GM13977 (cell line): ENCODE data around the gene ZNG1A.
"Not testable (repeated sequence)": the region's sequence is repeated elsewhere in the genome, so short reads cannot be mapped to it uniquely, and the experiment has no call there.

Experiments used
- DNase-seq: peaks from one replicate; pipeline ENCODE4 v3.0.0; 2012; ENCODE audit warnings: low spot score
- in situ Hi-C: fragments of 300-500 bp; cut with MboI; formaldehyde crosslinking; loops from one replicate; pipeline ENCODE4 v1.12.0; 2022; ENCODE audit warnings: low sequenced_read_pairs, low pct_unique_long_range_greater_than_20kb, mixed read lengths, inconsistent platforms; ENCODE audit not compliant: unreplicated experiment
- TF ChIP-seq, protein P1 (sequence below): IDR thresholded peaks from 2 replicates; pipeline ENCODE4 v1.5.1; 2012; ENCODE audit warnings: mild to moderate bottlenecking, control low read depth; ENCODE audit not compliant: insufficient read depth; ENCODE audit errors: extremely low read depth, missing control alignments

The ZNG1A gene

DNA sequence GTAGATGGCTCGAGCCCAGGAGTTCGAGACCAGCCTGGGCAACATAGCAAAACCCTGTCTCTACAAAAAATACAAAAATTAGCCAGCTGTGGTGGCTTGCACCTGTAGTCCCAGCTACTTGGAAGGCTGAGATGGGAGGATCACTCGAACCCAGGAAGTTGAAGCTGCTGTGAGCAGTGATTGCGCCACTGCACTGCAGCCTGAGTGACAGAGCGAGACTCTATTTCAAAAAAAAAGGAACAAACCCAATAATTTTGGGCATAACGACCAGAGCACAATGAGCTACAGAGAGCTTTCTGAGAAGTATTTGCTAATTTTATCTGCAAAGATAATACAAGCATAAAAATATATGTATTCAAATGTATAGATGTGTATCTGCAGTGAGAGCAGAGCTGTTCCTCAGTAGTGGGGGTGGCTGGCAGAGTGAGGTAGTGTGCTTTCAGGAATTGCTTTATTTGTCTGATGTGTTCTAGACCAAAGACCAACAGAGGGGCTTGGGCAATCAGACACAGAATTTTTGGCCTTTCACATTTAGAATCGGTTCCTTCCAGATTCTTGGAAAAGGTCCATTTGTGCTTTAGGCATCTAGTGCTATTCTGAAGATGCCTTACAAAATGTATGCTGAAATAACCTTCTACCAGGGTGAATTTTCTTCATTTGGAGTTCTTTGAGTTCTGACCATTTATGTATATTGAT is 41.0 kb upstream of the ZNG1A start:
- in situ Hi-C loops, result loop anchor here (10.0 kb wide), 1 partner anchor 55 kb away; no protein-coding TSS in a partner anchor
- TF ChIP-seq, protein P1, sequence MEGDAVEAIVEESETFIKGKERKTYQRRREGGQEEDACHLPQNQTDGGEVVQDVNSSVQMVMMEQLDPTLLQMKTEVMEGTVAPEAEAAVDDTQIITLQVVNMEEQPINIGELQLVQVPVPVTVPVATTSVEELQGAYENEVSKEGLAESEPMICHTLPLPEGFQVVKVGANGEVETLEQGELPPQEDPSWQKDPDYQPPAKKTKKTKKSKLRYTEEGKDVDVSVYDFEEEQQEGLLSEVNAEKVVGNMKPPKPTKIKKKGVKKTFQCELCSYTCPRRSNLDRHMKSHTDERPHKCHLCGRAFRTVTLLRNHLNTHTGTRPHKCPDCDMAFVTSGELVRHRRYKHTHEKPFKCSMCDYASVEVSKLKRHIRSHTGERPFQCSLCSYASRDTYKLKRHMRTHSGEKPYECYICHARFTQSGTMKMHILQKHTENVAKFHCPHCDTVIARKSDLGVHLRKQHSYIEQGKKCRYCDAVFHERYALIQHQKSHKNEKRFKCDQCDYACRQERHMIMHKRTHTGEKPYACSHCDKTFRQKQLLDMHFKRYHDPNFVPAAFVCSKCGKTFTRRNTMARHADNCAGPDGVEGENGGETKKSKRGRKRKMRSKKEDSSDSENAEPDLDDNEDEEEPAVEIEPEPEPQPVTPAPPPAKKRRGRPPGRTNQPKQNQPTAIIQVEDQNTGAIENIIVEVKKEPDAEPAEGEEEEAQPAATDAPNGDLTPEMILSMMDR, result no peak
- DNase-seq, result no peak

DNA sequence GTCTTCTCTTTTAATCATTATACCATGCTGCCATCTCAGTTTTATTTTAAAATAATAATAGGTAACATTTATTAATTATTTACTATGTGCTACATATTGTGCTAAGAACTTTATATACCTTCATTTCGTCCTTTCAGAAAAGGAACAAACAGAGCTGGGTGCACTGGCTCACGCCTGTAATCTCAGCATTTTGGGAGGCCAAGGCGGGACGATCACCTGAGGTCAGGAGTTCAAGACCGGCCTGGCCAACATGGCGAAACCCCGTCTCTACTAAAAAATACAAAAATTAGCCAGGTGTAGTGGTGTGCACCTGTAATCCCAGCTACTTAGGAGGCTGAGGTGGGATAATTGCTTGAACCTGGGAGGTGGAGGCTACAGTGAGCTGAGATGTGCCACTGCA is 40.2 kb upstream of the ZNG1A start:
- in situ Hi-C loops, result loop anchor here (10.0 kb wide), 1 partner anchor 56 kb away; no protein-coding TSS in a partner anchor
- not testable (repeated sequence) for DNase-seq

DNA sequence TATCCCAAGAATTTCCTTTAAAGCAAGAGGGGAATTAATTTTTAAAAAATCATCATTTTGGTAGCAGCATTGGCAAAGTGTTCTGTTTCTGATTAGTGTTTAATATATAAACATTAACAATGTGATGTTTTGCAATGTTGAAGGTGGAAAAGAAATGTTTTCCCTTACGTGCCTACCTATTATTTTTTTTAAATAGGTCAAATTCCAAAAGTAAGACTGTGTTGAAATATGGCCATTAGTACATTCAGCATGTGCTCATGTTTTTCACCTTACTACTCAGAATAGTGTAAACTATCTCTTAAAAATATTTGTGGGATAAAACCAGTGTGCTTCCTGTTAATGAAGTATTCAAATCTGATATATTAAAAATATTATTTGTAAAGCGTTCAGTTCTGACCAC is 39.1 kb upstream of the ZNG1A start:
- TF ChIP-seq, protein P1, result no peak
- DNase-seq, result no peak
- in situ Hi-C loops, result loop anchor here (10.0 kb wide), 1 partner anchor 57 kb away; no protein-coding TSS in a partner anchor

DNA sequence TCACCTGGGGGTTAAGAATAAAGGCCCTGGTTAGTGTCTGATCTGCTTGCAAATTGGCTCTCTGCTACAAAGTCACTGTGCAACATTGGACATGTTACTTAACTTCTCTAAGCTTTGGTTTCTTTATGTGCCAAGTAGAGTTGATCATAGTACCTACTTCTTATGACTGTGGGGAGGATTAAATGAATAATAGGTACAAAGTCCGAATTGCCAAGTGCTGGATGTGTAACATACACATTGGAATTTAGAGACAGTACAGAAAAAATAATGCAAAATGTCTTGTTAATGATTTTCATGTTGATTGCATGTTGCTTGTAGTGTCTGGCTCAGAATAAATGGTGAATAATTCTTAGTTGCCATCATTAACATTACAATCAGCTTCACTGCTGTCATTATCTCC is 38.0 kb upstream of the ZNG1A start:
- DNase-seq, result no peak
- TF ChIP-seq, protein P1, result no peak
- in situ Hi-C loops, result loop anchor here (10.0 kb wide), 1 partner anchor 58 kb away; no protein-coding TSS in a partner anchor

DNA sequence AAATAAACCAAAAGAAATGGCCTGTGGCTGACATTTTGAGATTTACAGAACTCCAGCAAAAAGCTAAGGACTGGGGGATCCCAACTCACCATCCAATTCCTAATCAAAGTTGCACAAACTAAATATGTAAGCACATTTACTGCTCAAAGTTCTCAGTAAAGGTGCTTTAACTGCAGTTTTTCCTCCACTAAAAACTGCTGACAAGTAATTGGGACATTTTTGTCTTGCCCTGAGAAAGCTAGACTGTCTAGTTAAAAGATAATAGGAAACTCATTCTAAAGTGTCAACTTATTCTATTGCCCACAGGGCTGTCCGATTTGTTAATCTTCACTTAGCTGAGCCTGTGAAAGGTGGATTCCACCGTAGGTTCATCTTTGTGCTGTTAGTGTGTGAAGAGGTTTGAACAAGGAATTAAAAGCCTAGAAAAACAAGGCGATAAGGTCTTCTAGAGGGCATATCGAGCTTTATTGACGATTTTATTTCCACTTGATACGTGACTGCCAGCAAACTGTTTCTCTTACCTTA is 36.8 kb upstream of the ZNG1A start:
- TF ChIP-seq, protein P1, result no peak
- in situ Hi-C loops, result loop anchor here (10.0 kb wide), 1 partner anchor 59 kb away; no protein-coding TSS in a partner anchor
- no peak for DNase-seq

DNA sequence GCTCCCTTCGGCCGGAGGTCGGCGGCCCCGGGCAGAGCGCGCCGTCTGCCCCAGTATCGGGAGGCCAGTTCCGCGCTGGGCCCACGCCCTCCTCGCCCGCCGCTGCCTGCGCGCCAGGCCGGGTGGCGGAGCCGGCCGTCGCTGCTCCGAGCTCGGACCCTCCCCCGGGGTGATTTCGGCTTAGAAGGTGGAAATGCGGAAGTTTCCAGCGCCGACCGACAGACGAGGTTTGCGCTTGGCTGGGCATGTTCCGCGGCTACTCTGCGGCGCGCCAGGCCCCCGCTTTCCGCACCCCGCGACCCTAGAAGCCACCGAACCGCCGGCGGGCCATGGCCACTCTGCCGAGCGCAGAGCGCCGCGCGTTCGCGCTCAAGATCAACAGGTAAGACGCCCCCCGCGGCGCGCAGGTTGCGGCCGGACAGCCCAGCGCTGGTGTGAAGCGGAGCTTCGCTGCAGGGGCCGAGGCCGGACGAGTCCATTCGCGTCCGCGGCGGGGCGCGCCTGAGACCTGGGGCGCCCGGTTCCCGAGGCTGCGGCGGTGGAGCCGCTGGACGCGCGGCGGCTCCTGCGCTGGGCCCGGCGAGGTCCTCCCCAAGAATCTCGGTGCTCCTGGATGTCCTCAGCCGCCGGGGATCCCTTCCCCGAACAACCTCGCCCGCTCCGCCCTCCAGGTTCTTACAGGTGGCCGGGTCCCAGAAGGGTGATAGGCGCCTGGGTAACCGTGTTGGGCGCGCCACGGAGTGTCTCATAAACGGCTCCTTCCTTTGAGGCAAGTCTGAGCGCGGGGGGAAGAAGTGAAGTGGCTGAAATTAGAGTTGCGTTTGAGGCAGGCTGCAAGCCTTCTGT is 36.0 kb upstream of the ZNG1A start, which contains the start of gene DOCK8:
Gene DOCK8, plus strand, starts transcription at position 218 of the 846 bp plus-strand sequence. Its CDS starts 112 bp downstream, at position 330.
- TF ChIP-seq, protein P1, result peak; percentile 80
- peak; percentile 86 for DNase-seq
- in situ Hi-C loops, result loop anchor here (10.0 kb wide), 1 partner anchor 60 kb away; no protein-coding TSS in a partner anchor
